ENCODE measurements around the gene ATP6AP2. TPM values are rescaled to one million over a fixed set of nuclear protein-coding genes. Genes with fewer than 3 reads are reported as not detected.

ATP6AP2 gene
- total and polyA plus RNA-seq, 9 of the 15 experiments (the other 6 are each of a cell fraction or from before 2014, with no cell fraction given) = 23.3 to 131 (median 41.9) TPM

- no peak for FAIRE-seq
- TF ChIP-seq BRF2 (IDR thresholded peaks at IDR 0.05; ENCODE audit: borderline replicate concordance, insufficient read depth, insufficient read length) (no peak), KLF10 (CRISPR knock-in tag; IDR thresholded peaks at IDR 0.05) (no peak), PRPF4 (IDR thresholded peaks at IDR 0.05; ENCODE audit: insufficient read depth, low read depth, low read length, poor library complexity, severe bottlenecking) (no peak), TRIM24 (IDR thresholded peaks at IDR 0.05) (no peak), HNRNPL (IDR thresholded peaks at IDR 0.05; ENCODE audit: low read depth, low read length) (no peak), NFE2L1 (tag; IDR thresholded peaks at IDR 0.05; ENCODE audit: borderline replicate concordance, low read depth) (no peak), ZBTB34 (CRISPR knock-in tag; IDR thresholded peaks at IDR 0.05) (no peak), NCOR1 (IDR thresholded peaks at IDR 0.05) (no peak), EGR1 (conservative IDR thresholded peaks at IDR 0.05) (no peak), BCOR (IDR thresholded peaks at IDR 0.05) (no peak), IRF2 (CRISPR knock-in tag; IDR thresholded peaks at IDR 0.05) (no peak), MYBL2 (IDR thresholded peaks at IDR 0.05; ENCODE audit: low read depth) (no peak), MYBL2 (CRISPR knock-in tag; IDR thresholded peaks at IDR 0.05; ENCODE audit: borderline replicate concordance) (no peak), MBD2 (IDR thresholded peaks at IDR 0.05; ENCODE audit: borderline replicate concordance, low read depth) (no peak), TEAD4 (IDR thresholded peaks at IDR 0.05; ENCODE audit: low read length) (no peak), TEAD4 (CRISPR knock-in tag; IDR thresholded peaks at IDR 0.05; ENCODE audit: borderline replicate concordance) (no peak), RNF219 (CRISPR knock-in tag; IDR thresholded peaks at IDR 0.05) (no peak)
- intact Hi-C loops (cut with micrococcal nuclease) = no loop called here
- POLR2A ChIA-PET = no interaction called here
- ATAC-seq = no peak
- Histone ChIP-seq H2AFZ (ENCODE audit: low read depth, low read length) (no peak overlapping the region), H3K36me3 (ENCODE audit: control insufficient read depth, insufficient read depth, low read length) (no peaks in the 10 kb centered on the region), H3K4me3 (no peak overlapping the region), H3K79me2 (ENCODE audit: control insufficient read depth, insufficient read depth, low read length) (no peaks in the 10 kb centered on the region), H3K4me1 (replicated peaks in 1 of 2; ENCODE audit: control insufficient read depth in 2 of 2, insufficient read depth in 2 of 2, low read length in 2 of 2) (no peaks in the 10 kb centered on the region), H3K9me3 (replicated peaks; ENCODE audit: control insufficient read depth, insufficient read depth, low read depth, low read length) (peaks cover 6% of the 10 kb centered on the region), H3K9ac (ENCODE audit: insufficient read depth in 1 of 2, low read depth in 2 of 2, low read length in 2 of 2) (no peak overlapping the region), H3K27ac (ENCODE audit: extremely low read depth, low read depth, low read length) (no peak overlapping the region), H3K9me1 (ENCODE audit: control insufficient read depth, insufficient read depth, low read length) (no peaks in the 10 kb centered on the region), H3K4me2 (ENCODE audit: insufficient read depth, low read length) (no peak overlapping the region), H3K27me3 (ENCODE audit: control insufficient read depth in 2 of 2, insufficient read depth in 2 of 2, low read length in 2 of 2) (no peaks in the 10 kb centered on the region), H4K20me1 (replicated peaks; ENCODE audit: control insufficient read depth, insufficient read depth, low read length) (no peaks in the 10 kb centered on the region)
- no peak for DNase-seq (ENCODE audit: extremely low read depth in 1 of 4, low spot score in 3 of 4)
- 28% methylated on average over 4 of the region's 4 CpGs for WGBS (ENCODE audit: insufficient coverage, low coverage, missing lambda C conversion rate)
- in situ Hi-C loops (cut with MboI) = no loop called here
- CTCF ChIA-PET (ENCODE audit: low intra/inter-chr PET ratio) = no interaction called here
- no TSS peak for BruUV-seq (replicated peaks)
Measured at GRCh38 chrX:40612511-40612910, 31.7 kb downstream of the ATP6AP2 start.
